HEK293 (cell line): ENCODE data around the gene MBD3L2.

ENCODE experiments used
- CTCF ChIA-PET: fragments of 350-600 bp; formaldehyde crosslinking; extraction: SDS; loops from one replicate; lab custom pipeline; 2021; ENCODE audit warnings: antibody characterized with exemption; lab: Yijun Ruan, JAX
- POLR2A ChIA-PET: fragments of 300-600 bp; formaldehyde crosslinking; extraction: SDS; loops from one replicate; lab custom pipeline; 2020; ENCODE audit warnings: antibody characterized with exemption, inconsistent platforms; lab: Yijun Ruan, JAX
- H3K27ac ChIP-seq: fragments of 200-500 bp; sonication (Bioruptor generic); 2 replicates; pipeline ENCODE4 v1.5.1; 2014; ENCODE audit warnings: low read depth, low read length, control low read depth, inconsistent platforms; ENCODE audit errors: extremely low read depth
- H3K36me3 ChIP-seq, 2 experiments: fragments of 200-500 bp in 1 of 2; sonication (Bioruptor generic) in 1 of 2; 1 replicate in 1 of 2; 2 replicates in 1 of 2; pipeline ENCODE4 v1.5.1; 2014 to 2017; ENCODE audit warnings: inconsistent platforms in 2 of 2, low read length in 2 of 2; ENCODE audit not compliant: control insufficient read depth in 2 of 2, insufficient read depth in 1 of 2
- H3K4me1 ChIP-seq: fragments of 200-500 bp; sonication (Bioruptor generic); 2 replicates; pipeline ENCODE4 v1.5.1; 2014; ENCODE audit warnings: mild to moderate bottlenecking, low read length, inconsistent platforms; ENCODE audit not compliant: control insufficient read depth, insufficient read depth
- H3K4me3 ChIP-seq: 2 replicates; pipeline ENCODE4 v1.5.1; 2011; ENCODE audit warnings: low read depth, mild to moderate bottlenecking, control low read depth, low read length, moderate library complexity
- H3K9me3 ChIP-seq: fragments of 200-500 bp; sonication (Bioruptor generic); 2 replicates; pipeline ENCODE4 v1.5.1; 2014; ENCODE audit warnings: low read depth, low read length, inconsistent platforms; ENCODE audit not compliant: control insufficient read depth, insufficient read depth
- BCL11B ChIP-seq: fragments of 450-650 bp; formaldehyde crosslinking; IDR thresholded peaks from 2 replicates; pipeline ENCODE4 v1.5.1; 2016; ENCODE audit warnings: low read depth, missing biosample characterization, missing genetic modification characterization
- SALL2 ChIP-seq: fragments of 450-650 bp; formaldehyde crosslinking; IDR thresholded peaks from 2 replicates; pipeline ENCODE4 v1.5.0; 2017; ENCODE audit warnings: missing biosample characterization, mild to moderate bottlenecking, missing genetic modification characterization, borderline replicate concordance
- SCRT2 ChIP-seq: fragments of 450-650 bp; formaldehyde crosslinking; IDR thresholded peaks from 2 replicates; pipeline ENCODE4 v1.5.1; 2016; ENCODE audit warnings: missing biosample characterization, missing genetic modification characterization
- ZBTB1 ChIP-seq: fragments of 450-650 bp; formaldehyde crosslinking; IDR thresholded peaks from 2 replicates; pipeline ENCODE4 v1.5.1; 2016; ENCODE audit warnings: missing biosample characterization, missing genetic modification characterization
- ZFP3 ChIP-seq: fragments of 450-650 bp; formaldehyde crosslinking; IDR thresholded peaks from 2 replicates; pipeline ENCODE4 v1.5.1; 2016; ENCODE audit warnings: low read depth, missing biosample characterization, missing genetic modification characterization
- ZNF132 ChIP-seq: fragments of 450-650 bp; formaldehyde crosslinking; IDR thresholded peaks from 2 replicates; pipeline ENCODE4 v1.5.1; 2017; ENCODE audit warnings: missing biosample characterization, missing genetic modification characterization, borderline replicate concordance
- ZNF140 ChIP-seq: fragments of 450-650 bp; formaldehyde crosslinking; IDR thresholded peaks from 2 replicates; pipeline ENCODE4 v1.5.1; 2016; ENCODE audit warnings: missing biosample characterization, missing genetic modification characterization
- ZNF211 ChIP-seq: fragments of 450-650 bp; formaldehyde crosslinking; IDR thresholded peaks from 2 replicates; pipeline ENCODE4 v1.5.1; 2016; ENCODE audit warnings: low read depth, missing biosample characterization, missing genetic modification characterization
- ZNF423 ChIP-seq: fragments of 450-650 bp; formaldehyde crosslinking; IDR thresholded peaks from 2 replicates; pipeline ENCODE4 v1.5.1; 2016; ENCODE audit warnings: missing biosample characterization, missing genetic modification characterization
- ZNF561 ChIP-seq: fragments of 450-650 bp; IDR thresholded peaks from 2 replicates; pipeline ENCODE4 v1.5.1; 2018; ENCODE audit warnings: missing biosample characterization, missing genetic modification characterization, borderline replicate concordance
- ZNF677 ChIP-seq: fragments of 450-650 bp; IDR thresholded peaks from 2 replicates; pipeline ENCODE4 v1.5.0; 2018; ENCODE audit warnings: missing biosample characterization, mild to moderate bottlenecking, missing genetic modification characterization, moderate library complexity
- ZNF707 ChIP-seq: fragments of 450-650 bp; formaldehyde crosslinking; IDR thresholded peaks from 2 replicates; pipeline ENCODE4 v1.5.1; 2016; ENCODE audit warnings: missing biosample characterization, missing genetic modification characterization
- ZNF76 ChIP-seq: fragments of 450-650 bp; formaldehyde crosslinking; IDR thresholded peaks from 2 replicates; pipeline ENCODE4; 2016; ENCODE audit warnings: low read depth, missing biosample characterization, missing genetic modification characterization, borderline replicate concordance
- ZNF777 ChIP-seq: fragments of 450-650 bp; formaldehyde crosslinking; IDR thresholded peaks from 2 replicates; pipeline ENCODE4 v1.5.1; 2017; ENCODE audit warnings: missing biosample characterization, missing genetic modification characterization, borderline replicate concordance
- ZNF830 ChIP-seq: fragments of 450-650 bp; IDR thresholded peaks from 2 replicates; pipeline ENCODE4 v1.5.0; 2018; ENCODE audit warnings: missing biosample characterization, missing genetic modification characterization, low read depth, mild to moderate bottlenecking, moderate library complexity
- ZSCAN30 ChIP-seq: fragments of 450-650 bp; IDR thresholded peaks from 2 replicates; pipeline ENCODE4 v1.5.1; 2018; ENCODE audit warnings: missing biosample characterization, mild to moderate bottlenecking, missing genetic modification characterization, moderate library complexity
- TF ChIP-seq, protein P1 (sequence below): fragments of 450-650 bp; formaldehyde crosslinking; IDR thresholded peaks from 2 replicates; pipeline ENCODE4 v1.5.1; 2016; ENCODE audit warnings: missing biosample characterization, missing genetic modification characterization
- TF ChIP-seq, protein P2 (sequence below): fragments of 450-650 bp; formaldehyde crosslinking; IDR thresholded peaks from 2 replicates; pipeline ENCODE4 v1.5.0; 2017; ENCODE audit warnings: missing biosample characterization, missing genetic modification characterization, borderline replicate concordance
- TF ChIP-seq, protein P3 (sequence below): fragments of 450-650 bp; formaldehyde crosslinking; IDR thresholded peaks from 2 replicates; pipeline ENCODE4 v1.5.1; 2016; ENCODE audit warnings: missing biosample characterization, missing genetic modification characterization
- TF ChIP-seq, protein P4 (sequence below): fragments of 450-650 bp; formaldehyde crosslinking; optimal IDR thresholded peaks from 2 replicates; pipeline ENCODE3; 2016; ENCODE audit warnings: missing biosample characterization, mild to moderate bottlenecking, missing genetic modification characterization
- TF ChIP-seq, protein P5 (sequence below): fragments of 450-650 bp; formaldehyde crosslinking; IDR thresholded peaks from 2 replicates; pipeline ENCODE4 v1.5.1; 2016; ENCODE audit warnings: missing biosample characterization, missing genetic modification characterization

The MBD3L2 gene

DNA sequence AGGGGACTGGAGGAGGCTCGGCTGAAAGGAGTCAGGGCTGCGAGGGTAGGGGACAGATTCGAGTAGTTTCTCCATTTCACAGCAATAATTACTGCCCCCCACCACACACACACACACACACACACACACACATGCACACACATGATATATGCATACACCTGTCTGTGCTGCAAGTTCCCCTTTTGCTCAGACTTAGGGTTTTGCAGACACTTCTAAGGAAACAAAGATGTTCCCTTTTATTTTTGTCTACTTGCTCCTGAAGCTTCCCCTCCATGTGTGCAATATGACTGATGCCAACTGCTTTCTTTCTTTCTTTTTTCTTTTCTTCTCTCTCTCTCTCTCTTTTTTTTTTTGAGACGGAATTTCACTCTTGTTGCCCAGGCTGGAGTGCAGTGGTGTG, 41.3 kb upstream of the MBD3L2 start:
- Histone ChIP-seq H3K9me3 (no peaks in the 10 kb centered on the region), H3K27ac (no peak overlapping the region), H3K36me3 (no peaks in the 10 kb centered on the region), H3K4me1 (no peaks in the 10 kb centered on the region), H3K4me3 (no peak overlapping the region)
- ChIA-PET CTCF (no interaction called here), POLR2A (no interaction called here)
- no peak for TF ChIP-seq ZNF211 (tag by site-specific recombination)
- no peak for TF ChIP-seq ZNF707 (tag by site-specific recombination)
- TF ChIP-seq ZFP3 (tag by site-specific recombination) = no peak
- no peak for TF ChIP-seq ZNF561
- TF ChIP-seq ZNF830 = no peak
- no peak for TF ChIP-seq ZNF777 (tag by site-specific recombination)
- TF ChIP-seq ZBTB1 = no peak
- TF ChIP-seq, protein P1, sequence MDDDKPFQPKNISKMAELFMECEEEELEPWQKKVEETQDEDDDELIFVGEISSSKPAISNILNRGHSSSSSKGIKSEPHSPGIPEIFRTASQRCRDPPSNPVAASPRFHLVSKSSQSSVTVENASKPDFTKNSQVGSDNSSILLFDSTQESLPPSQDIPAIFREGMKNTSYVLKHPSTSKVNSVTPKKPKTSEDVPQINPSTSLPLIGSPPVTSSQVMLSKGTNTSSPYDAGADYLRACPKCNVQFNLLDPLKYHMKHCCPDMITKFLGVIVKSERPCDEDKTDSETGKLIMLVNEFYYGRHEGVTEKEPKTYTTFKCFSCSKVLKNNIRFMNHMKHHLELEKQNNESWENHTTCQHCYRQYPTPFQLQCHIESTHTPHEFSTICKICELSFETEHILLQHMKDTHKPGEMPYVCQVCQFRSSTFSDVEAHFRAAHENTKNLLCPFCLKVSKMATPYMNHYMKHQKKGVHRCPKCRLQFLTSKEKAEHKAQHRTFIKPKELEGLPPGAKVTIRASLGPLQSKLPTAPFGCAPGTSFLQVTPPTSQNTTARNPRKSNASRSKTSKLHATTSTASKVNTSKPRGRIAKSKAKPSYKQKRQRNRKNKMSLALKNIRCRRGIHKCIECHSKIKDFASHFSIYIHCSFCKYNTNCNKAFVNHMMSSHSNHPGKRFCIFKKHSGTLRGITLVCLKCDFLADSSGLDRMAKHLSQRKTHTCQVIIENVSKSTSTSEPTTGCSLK (tag by site-specific recombination) = no peak
- no peak for TF ChIP-seq SALL2 (tag by site-specific recombination)
- TF ChIP-seq, protein P2, sequence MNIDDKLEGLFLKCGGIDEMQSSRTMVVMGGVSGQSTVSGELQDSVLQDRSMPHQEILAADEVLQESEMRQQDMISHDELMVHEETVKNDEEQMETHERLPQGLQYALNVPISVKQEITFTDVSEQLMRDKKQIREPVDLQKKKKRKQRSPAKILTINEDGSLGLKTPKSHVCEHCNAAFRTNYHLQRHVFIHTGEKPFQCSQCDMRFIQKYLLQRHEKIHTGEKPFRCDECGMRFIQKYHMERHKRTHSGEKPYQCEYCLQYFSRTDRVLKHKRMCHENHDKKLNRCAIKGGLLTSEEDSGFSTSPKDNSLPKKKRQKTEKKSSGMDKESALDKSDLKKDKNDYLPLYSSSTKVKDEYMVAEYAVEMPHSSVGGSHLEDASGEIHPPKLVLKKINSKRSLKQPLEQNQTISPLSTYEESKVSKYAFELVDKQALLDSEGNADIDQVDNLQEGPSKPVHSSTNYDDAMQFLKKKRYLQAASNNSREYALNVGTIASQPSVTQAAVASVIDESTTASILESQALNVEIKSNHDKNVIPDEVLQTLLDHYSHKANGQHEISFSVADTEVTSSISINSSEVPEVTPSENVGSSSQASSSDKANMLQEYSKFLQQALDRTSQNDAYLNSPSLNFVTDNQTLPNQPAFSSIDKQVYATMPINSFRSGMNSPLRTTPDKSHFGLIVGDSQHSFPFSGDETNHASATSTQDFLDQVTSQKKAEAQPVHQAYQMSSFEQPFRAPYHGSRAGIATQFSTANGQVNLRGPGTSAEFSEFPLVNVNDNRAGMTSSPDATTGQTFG (tag by site-specific recombination) = no peak
- TF ChIP-seq, protein P3, sequence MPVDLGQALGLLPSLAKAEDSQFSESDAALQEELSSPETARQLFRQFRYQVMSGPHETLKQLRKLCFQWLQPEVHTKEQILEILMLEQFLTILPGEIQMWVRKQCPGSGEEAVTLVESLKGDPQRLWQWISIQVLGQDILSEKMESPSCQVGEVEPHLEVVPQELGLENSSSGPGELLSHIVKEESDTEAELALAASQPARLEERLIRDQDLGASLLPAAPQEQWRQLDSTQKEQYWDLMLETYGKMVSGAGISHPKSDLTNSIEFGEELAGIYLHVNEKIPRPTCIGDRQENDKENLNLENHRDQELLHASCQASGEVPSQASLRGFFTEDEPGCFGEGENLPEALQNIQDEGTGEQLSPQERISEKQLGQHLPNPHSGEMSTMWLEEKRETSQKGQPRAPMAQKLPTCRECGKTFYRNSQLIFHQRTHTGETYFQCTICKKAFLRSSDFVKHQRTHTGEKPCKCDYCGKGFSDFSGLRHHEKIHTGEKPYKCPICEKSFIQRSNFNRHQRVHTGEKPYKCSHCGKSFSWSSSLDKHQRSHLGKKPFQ = no peak
- TF ChIP-seq ZNF76 (tag by site-specific recombination) = no peak
- no peak for TF ChIP-seq ZNF140 (tag by site-specific recombination)
- TF ChIP-seq ZNF423 (tag by site-specific recombination) = no peak
- no peak for TF ChIP-seq ZNF677 (tag by site-specific recombination)
- TF ChIP-seq SCRT2 (tag by site-specific recombination) = no peak
- TF ChIP-seq, protein P4, sequence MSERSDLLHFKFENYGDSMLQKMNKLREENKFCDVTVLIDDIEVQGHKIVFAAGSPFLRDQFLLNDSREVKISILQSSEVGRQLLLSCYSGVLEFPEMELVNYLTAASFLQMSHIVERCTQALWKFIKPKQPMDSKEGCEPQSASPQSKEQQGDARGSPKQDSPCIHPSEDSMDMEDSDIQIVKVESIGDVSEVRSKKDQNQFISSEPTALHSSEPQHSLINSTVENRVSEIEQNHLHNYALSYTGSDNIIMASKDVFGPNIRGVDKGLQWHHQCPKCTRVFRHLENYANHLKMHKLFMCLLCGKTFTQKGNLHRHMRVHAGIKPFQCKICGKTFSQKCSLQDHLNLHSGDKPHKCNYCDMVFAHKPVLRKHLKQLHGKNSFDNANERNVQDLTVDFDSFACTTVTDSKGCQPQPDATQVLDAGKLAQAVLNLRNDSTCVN = no peak

DNA sequence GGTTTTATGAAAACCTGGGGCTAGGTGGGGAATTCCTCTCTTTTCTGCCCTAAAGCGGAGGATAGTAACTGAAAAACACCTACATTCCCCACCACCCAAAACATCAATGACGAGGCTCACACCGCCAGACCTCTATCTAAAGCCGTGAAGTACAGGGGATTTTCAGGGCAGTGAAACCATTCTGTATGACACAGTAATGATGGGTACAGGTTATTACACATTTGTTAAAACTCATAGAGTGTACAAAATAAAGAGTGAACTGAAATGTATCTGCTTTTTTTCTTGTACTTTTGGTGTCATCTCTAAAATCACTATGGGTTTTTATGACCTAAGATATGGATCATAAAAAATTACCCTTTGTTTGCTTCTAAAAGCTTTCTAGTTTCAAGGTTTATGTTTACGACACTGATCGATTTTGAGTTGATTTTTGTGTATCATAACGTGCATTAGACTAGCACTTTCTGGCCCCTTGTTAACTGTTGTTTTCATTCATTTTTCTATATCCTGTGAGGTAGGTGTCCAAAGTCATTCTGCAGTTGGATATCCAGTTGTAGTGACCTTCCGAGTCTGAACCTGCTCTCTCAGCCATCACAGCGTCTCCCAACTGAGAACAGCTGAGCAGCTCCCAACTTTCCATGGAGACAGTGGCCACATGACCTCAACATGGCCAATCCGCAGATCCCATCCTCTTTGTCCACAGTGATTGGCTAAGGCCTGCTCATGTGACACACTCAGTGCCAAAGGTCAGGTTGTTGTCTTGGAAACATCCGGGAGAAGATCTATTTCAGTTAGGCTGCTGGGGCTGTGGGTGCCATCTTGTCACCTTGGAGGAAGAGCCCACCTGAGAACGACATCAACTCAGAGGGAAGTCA, 38.2 kb upstream of the MBD3L2 start:
- no peak overlapping the region for H3K4me3 ChIP-seq
- ChIA-PET CTCF (interaction anchor here (0.7 kb wide), 1 partner anchor 267 kb away, joined by 3 read pairs; no protein-coding TSS in a partner anchor), POLR2A (no interaction called here)
- H3K4me1 ChIP-seq = no peaks in the 10 kb centered on the region
- no peaks in the 10 kb centered on the region for H3K9me3 ChIP-seq
- no peak overlapping the region for H3K27ac ChIP-seq
- TF ChIP-seq BCL11B (tag by site-specific recombination) = no peak
- TF ChIP-seq ZSCAN30 (tag by site-specific recombination) = no peak
- TF ChIP-seq ZNF140 (tag by site-specific recombination) = no peak
- TF ChIP-seq, protein P5, sequence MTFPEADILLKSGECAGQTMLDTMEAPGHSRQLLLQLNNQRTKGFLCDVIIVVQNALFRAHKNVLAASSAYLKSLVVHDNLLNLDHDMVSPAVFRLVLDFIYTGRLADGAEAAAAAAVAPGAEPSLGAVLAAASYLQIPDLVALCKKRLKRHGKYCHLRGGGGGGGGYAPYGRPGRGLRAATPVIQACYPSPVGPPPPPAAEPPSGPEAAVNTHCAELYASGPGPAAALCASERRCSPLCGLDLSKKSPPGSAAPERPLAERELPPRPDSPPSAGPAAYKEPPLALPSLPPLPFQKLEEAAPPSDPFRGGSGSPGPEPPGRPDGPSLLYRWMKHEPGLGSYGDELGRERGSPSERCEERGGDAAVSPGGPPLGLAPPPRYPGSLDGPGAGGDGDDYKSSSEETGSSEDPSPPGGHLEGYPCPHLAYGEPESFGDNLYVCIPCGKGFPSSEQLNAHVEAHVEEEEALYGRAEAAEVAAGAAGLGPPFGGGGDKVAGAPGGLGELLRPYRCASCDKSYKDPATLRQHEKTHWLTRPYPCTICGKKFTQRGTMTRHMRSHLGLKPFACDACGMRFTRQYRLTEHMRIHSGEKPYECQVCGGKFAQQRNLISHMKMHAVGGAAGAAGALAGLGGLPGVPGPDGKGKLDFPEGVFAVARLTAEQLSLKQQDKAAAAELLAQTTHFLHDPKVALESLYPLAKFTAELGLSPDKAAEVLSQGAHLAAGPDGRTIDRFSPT = no peak
- no peak for TF ChIP-seq ZNF132 (tag by site-specific recombination)
- TF ChIP-seq SALL2 (tag by site-specific recombination) = no peak
- H3K36me3 ChIP-seq = no peaks in the 10 kb centered on the region
